Neural progenitor cell (in vitro differentiated cells): ENCODE results near the gene MAPK7.

ENCODE experiments used
- CTCF ChIP-seq: fragments of 200-600 bp; sonication (generic); IDR thresholded peaks from 2 replicates; pipeline ENCODE4 v1.5.1; 2017; ENCODE audit warnings: antibody characterized with exemption, mild to moderate bottlenecking
- EZH2 ChIP-seq: fragments of 200-600 bp; sonication (generic); IDR thresholded peaks from 2 replicates; pipeline ENCODE4 v1.6.1; 2017; ENCODE audit warnings: antibody characterized with exemption, mild to moderate bottlenecking, moderate library complexity

GRCh38 chr17:19392303-19392702 lies 14.0 kb downstream of the MAPK7 start:
- TF ChIP-seq EZH2 (no peak), CTCF (no peak)
